ENCODE measurements around the gene KSR1. TPM values are rescaled to one million over a fixed set of nuclear protein-coding genes. Genes with fewer than 3 reads are reported as not detected.
A peak's percentile ranks its signal among the peaks of the same experiment; 100 is the strongest.

Gene KSR1
- total and polyA plus RNA-seq, 2 of the 8 experiments (the other 6 are each of a cell fraction or from before 2014, with no cell fraction given) = 14.1 to 34.7 TPM

DNA sequence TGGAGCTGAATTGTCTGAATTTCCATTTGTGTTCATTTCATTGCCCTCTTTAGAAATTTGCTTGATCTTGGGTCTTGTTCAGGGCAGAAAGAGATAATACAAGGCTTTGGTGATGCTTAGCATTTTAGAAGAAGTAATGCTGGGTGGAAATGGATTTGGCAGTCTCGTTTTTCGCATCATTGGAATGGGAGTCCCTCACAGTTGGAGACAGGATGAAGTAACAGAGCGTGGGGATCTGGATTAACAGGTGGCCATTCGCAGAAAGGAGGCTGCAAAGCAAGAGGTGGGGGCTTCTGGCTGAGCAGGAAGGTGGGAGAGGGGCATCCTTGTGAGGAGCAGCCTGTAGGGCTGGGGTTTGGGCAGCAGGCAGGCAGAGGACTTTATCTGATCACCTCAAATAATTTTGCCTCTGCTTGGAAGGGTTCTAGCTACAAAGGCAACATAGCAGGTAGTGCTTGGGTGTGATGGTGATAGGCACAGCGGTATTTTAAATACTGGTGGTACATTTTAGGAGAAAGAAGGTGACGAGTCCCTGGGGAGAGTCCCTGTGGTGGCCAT, 17.0 kb downstream of the KSR1 start:
- DNase-seq (ENCODE audit: low read depth in 1 of 2, low spot score in 2 of 2) = no peak
- 76% methylated on average over 6 of the region's 6 CpGs; no CpG with 5 or more reads in 1 of the 2 experiments for WGBS, 2 experiments (ENCODE audit: extremely low coverage in 1 of 2, insufficient coverage in 1 of 2, insufficient read length in 1 of 2, insufficient replicate concordance in 2 of 2, low coverage in 1 of 2, low lambda C conversion rate in 2 of 2, missing lambda C conversion rate in 1 of 2)
- Histone ChIP-seq H3K4me3 (ENCODE audit: extremely low read depth in 1 of 4, insufficient read depth in 2 of 4, low read depth in 3 of 4, low read length in 4 of 4) (no peak overlapping the region), H3K36me3 (ENCODE audit: control insufficient read depth in 2 of 4, insufficient read depth in 4 of 4, low read length in 3 of 4) (no peaks in the 10 kb centered on the region), H3K4ac (replicated peaks; ENCODE audit: insufficient read length, low read depth, low read length) (no peak overlapping the region), H2AK5ac (ENCODE audit: low read depth, low read length) (no peak overlapping the region), H3K4me1 (replicated peaks in 1 of 4; ENCODE audit: control insufficient read depth in 3 of 4, insufficient read depth in 4 of 4, low read length in 3 of 4) (peaks cover 15 to 36% (median 26%) of the 10 kb centered on the region in 4 experiments), H3K9ac (replicated peaks in 1 of 4; ENCODE audit: extremely low read depth in 1 of 4, low read depth in 3 of 4, low read length in 3 of 4) (no peak overlapping the region), H4K5ac (ENCODE audit: insufficient read length, low read depth, low read length) (no peak overlapping the region), H3K27me3 (replicated peaks in 1 of 4; ENCODE audit: control insufficient read depth in 3 of 4, extremely low read depth in 1 of 4, insufficient read depth in 3 of 4, low read length in 3 of 4) (no peaks in the 10 kb centered on the region), H3K23ac (ENCODE audit: insufficient read length) (no peak overlapping the region), H3K18ac (ENCODE audit: extremely low read depth, low read length) (no peak overlapping the region), H4K20me1 (replicated peaks in 1 of 2; ENCODE audit: control insufficient read depth in 1 of 2, insufficient read depth in 2 of 2, low read length in 2 of 2) (peaks cover 0 to 4% of the 10 kb centered on the region in 2 experiments), H3K14ac (ENCODE audit: insufficient read length) (no peak overlapping the region), H3K79me1 (ENCODE audit: low read depth, low read length) (peaks cover 16% of the 10 kb centered on the region), H3K56ac (replicated peaks; ENCODE audit: insufficient read length, low read depth, low read length) (no peak overlapping the region), H3K79me2 (ENCODE audit: control insufficient read depth in 1 of 2, insufficient read depth in 2 of 2, low read length in 2 of 2) (peaks cover 0 to 96% of the 10 kb centered on the region in 2 experiments; a peak in 3 of 4 replicates), H2BK15ac (ENCODE audit: low read length) (no peak overlapping the region; the same call in 1 of the 2 replicates), H4K91ac (replicated peaks; ENCODE audit: insufficient read length, low read length) (peak overlapping the region; percentile 6), H2AFZ (ENCODE audit: low read length) (no peak overlapping the region), H2BK20ac (ENCODE audit: low read length) (no peak overlapping the region; the same call in 1 of the 2 replicates), H3K23me2 (ENCODE audit: low read depth, low read length) (no peaks in the 10 kb centered on the region), H4K8ac (ENCODE audit: extremely low read depth, insufficient read depth, low read length) (no peak overlapping the region), H3K4me2 (ENCODE audit: insufficient read depth in 1 of 2, low read depth in 2 of 2, low read length in 2 of 2) (no peak overlapping the region), H3K27ac (ENCODE audit: low read depth, low read length) (no peak overlapping the region), H2BK120ac (replicated peaks; ENCODE audit: low read depth, low read length) (no peak overlapping the region), H3K9me3 (ENCODE audit: insufficient read depth in 2 of 2, low read depth in 1 of 2, low read length in 1 of 2) (no peaks in the 10 kb centered on the region), H2BK5ac (ENCODE audit: low read depth, low read length) (0 out of 2 replicates have a peak overlapping the region, but pooled peaks have one; percentile 11), H2BK12ac (ENCODE audit: low read depth, low read length) (peak overlapping the region; percentile 51; the same call in 1 of the 2 replicates)
- ChIA-PET POLR2A (ENCODE audit: partially characterized antibody) (interaction anchor here (0.8 to 1.2 kb wide), 2 partner anchors 15 to 77 kb away, joined by 4 read pairs; no protein-coding TSS in a partner anchor), CTCF (ENCODE audit: partially characterized antibody) (interaction anchor here (0.8 to 4.3 kb wide), 17 partner anchors 12 to 130 kb away, joined by 3 to 23 read pairs (median 3); no protein-coding TSS in a partner anchor)
- FAIRE-seq = no peak
- no peak for TF ChIP-seq POU5F1 (IDR thresholded peaks at IDR 0.05; ENCODE audit: low read depth, low read length)
- TF ChIP-seq SIRT6 (IDR thresholded peaks at IDR 0.05; ENCODE audit: low read length) = no peak
- TF ChIP-seq SRF (IDR thresholded peaks at IDR 0.05; ENCODE audit: low read depth, low read length) = no peak
- no peak for TF ChIP-seq HDAC2 (IDR thresholded peaks at IDR 0.05; ENCODE audit: borderline replicate concordance in 1 of 2, low read depth in 2 of 2, low read length in 2 of 2)
- TF ChIP-seq POLR2A (IDR thresholded peaks at IDR 0.05; ENCODE audit: control extremely low read depth in 1 of 2, low read depth in 2 of 2, low read length in 2 of 2) = no peak
- no peak for TF ChIP-seq TAF1 (IDR thresholded peaks at IDR 0.05; ENCODE audit: low read depth, low read length)
- no peak for TF ChIP-seq CHD1 (IDR thresholded peaks at IDR 0.05; ENCODE audit: low read depth, low read length)

Data from H1 (cell line).